ENCODE results near the gene SEC23IP.

The SEC23IP gene

GRCh38 chr10:119933179-119933578 is 40.6 kb downstream of the SEC23IP start:
- DNase-seq (ENCODE audit: low spot score in 2 of 2): peak in 1 of 2 experiments; percentile 23
- Histone ChIP-seq H3K4me1 (no peaks in the 10 kb centered on the region), H3K36me3 (replicated peaks) (peaks cover 58% of the 10 kb centered on the region), H3K27me3 (ENCODE audit: low read depth) (no peaks in the 10 kb centered on the region), H3K9me3 (no peaks in the 10 kb centered on the region), H3K4me3 (no peak overlapping the region)
- in situ Hi-C loops (cut with MboI; ENCODE audit: low sequenced_read_pairs): no loop called here

GRCh38 chr10:119940487-119940886 is 48.0 kb downstream of the SEC23IP start:
- Histone ChIP-seq H3K9me3 (no peaks in the 10 kb centered on the region), H3K27me3 (ENCODE audit: low read depth) (no peaks in the 10 kb centered on the region), H3K4me3 (no peak overlapping the region), H3K4me1 (no peaks in the 10 kb centered on the region), H3K36me3 (replicated peaks) (peaks cover 35% of the 10 kb centered on the region)
- DNase-seq (ENCODE audit: low spot score in 2 of 2): no peak
- in situ Hi-C loops (cut with MboI; ENCODE audit: low sequenced_read_pairs): no loop called here

GRCh38 chr10:119942973-119943372 is 50.4 kb downstream of the SEC23IP start:
- Histone ChIP-seq H3K4me1 (no peaks in the 10 kb centered on the region), H3K4me3 (no peak overlapping the region), H3K27me3 (ENCODE audit: low read depth) (no peaks in the 10 kb centered on the region), H3K9me3 (no peaks in the 10 kb centered on the region), H3K36me3 (replicated peaks) (peaks cover 29% of the 10 kb centered on the region)
- in situ Hi-C loops (cut with MboI; ENCODE audit: low sequenced_read_pairs): no loop called here
- DNase-seq (ENCODE audit: low spot score in 2 of 2): no peak

- Histone ChIP-seq H3K27me3 (ENCODE audit: low read depth) (no peaks in the 10 kb centered on the region), H3K4me1 (no peaks in the 10 kb centered on the region), H3K9me3 (no peaks in the 10 kb centered on the region), H3K36me3 (replicated peaks) (peaks cover 23% of the 10 kb centered on the region), H3K4me3 (no peak overlapping the region)
- in situ Hi-C loops (cut with MboI; ENCODE audit: low sequenced_read_pairs): no loop called here
- DNase-seq (ENCODE audit: low spot score in 2 of 2): no peak
These were observed 53.3 kb downstream of the SEC23IP start for GRCh38 chr10:119945805-119946204.

GRCh38 chr10:119947300-119947699 is 54.8 kb downstream of the SEC23IP start:
- in situ Hi-C loops (cut with MboI; ENCODE audit: low sequenced_read_pairs): no loop called here
- Histone ChIP-seq H3K27me3 (ENCODE audit: low read depth) (no peaks in the 10 kb centered on the region), H3K4me3 (no peak overlapping the region), H3K9me3 (no peaks in the 10 kb centered on the region), H3K36me3 (replicated peaks) (peaks cover 14% of the 10 kb centered on the region), H3K4me1 (no peaks in the 10 kb centered on the region)
- DNase-seq (ENCODE audit: low spot score in 2 of 2): no peak

- Histone ChIP-seq H3K36me3 (replicated peaks) (no peaks in the 10 kb centered on the region), H3K9me3 (no peaks in the 10 kb centered on the region), H3K4me3 (no peak overlapping the region), H3K27me3 (ENCODE audit: low read depth) (no peaks in the 10 kb centered on the region), H3K4me1 (no peaks in the 10 kb centered on the region)
- DNase-seq (ENCODE audit: low spot score in 2 of 2): no peak
- in situ Hi-C loops (cut with MboI; ENCODE audit: low sequenced_read_pairs): no loop called here
These were observed 64.9 kb downstream of the SEC23IP start for GRCh38 chr10:119957451-119957850.

GRCh38 chr10:119962837-119963236 is 70.3 kb downstream of the SEC23IP start:
- Histone ChIP-seq H3K4me1 (no peaks in the 10 kb centered on the region), H3K27me3 (ENCODE audit: low read depth) (no peaks in the 10 kb centered on the region), H3K4me3 (no peak overlapping the region), H3K36me3 (replicated peaks) (no peaks in the 10 kb centered on the region), H3K9me3 (no peaks in the 10 kb centered on the region)
- DNase-seq (ENCODE audit: low spot score in 2 of 2): no peak
- in situ Hi-C loops (cut with MboI; ENCODE audit: low sequenced_read_pairs): no loop called here

GRCh38 chr10:119967066-119967465 is 74.5 kb downstream of the SEC23IP start:
- H3K27me3 ChIP-seq (ENCODE audit: low read depth): no peaks in the 10 kb centered on the region
- H3K4me3 ChIP-seq: no peak overlapping the region
- no peaks in the 10 kb centered on the region for H3K36me3 ChIP-seq (replicated peaks)
- no peak for DNase-seq (ENCODE audit: low spot score in 2 of 2)
- no peaks in the 10 kb centered on the region for H3K4me1 ChIP-seq
- H3K9me3 ChIP-seq: no peaks in the 10 kb centered on the region
- in situ Hi-C loops (cut with MboI; ENCODE audit: low sequenced_read_pairs): no loop called here

GRCh38 chr10:119969609-119970008 is 77.1 kb downstream of the SEC23IP start:
- peaks cover 4% of the 10 kb centered on the region for H3K4me1 ChIP-seq
- H3K4me3 ChIP-seq: no peak overlapping the region
- in situ Hi-C loops (cut with MboI; ENCODE audit: low sequenced_read_pairs): no loop called here
- H3K9me3 ChIP-seq: no peaks in the 10 kb centered on the region
- H3K36me3 ChIP-seq (replicated peaks): no peaks in the 10 kb centered on the region
- DNase-seq (ENCODE audit: low spot score in 2 of 2): no peak
- no peaks in the 10 kb centered on the region for H3K27me3 ChIP-seq (ENCODE audit: low read depth)

GRCh38 chr10:119970107-119970506 is 77.6 kb downstream of the SEC23IP start:
- Histone ChIP-seq H3K36me3 (replicated peaks) (no peaks in the 10 kb centered on the region), H3K4me3 (no peak overlapping the region), H3K4me1 (peaks cover 4% of the 10 kb centered on the region), H3K27me3 (ENCODE audit: low read depth) (no peaks in the 10 kb centered on the region), H3K9me3 (no peaks in the 10 kb centered on the region)
- no peak for DNase-seq (ENCODE audit: low spot score in 2 of 2)
- in situ Hi-C loops (cut with MboI; ENCODE audit: low sequenced_read_pairs): no loop called here

- Histone ChIP-seq H3K4me3 (no peak overlapping the region), H3K4me1 (peaks cover 4% of the 10 kb centered on the region), H3K36me3 (replicated peaks) (no peaks in the 10 kb centered on the region), H3K9me3 (no peaks in the 10 kb centered on the region), H3K27me3 (ENCODE audit: low read depth) (no peaks in the 10 kb centered on the region)
- in situ Hi-C loops (cut with MboI; ENCODE audit: low sequenced_read_pairs): no loop called here
- DNase-seq (ENCODE audit: low spot score in 2 of 2): no peak
These were observed 78.4 kb downstream of the SEC23IP start for GRCh38 chr10:119970963-119971362.

- no peaks in the 10 kb centered on the region for H3K36me3 ChIP-seq (replicated peaks)
- peaks cover 4% of the 10 kb centered on the region for H3K4me1 ChIP-seq
- no peaks in the 10 kb centered on the region for H3K27me3 ChIP-seq (ENCODE audit: low read depth)
- in situ Hi-C loops (cut with MboI; ENCODE audit: low sequenced_read_pairs): no loop called here
- no peaks in the 10 kb centered on the region for H3K9me3 ChIP-seq
- no peak overlapping the region for H3K4me3 ChIP-seq
- peak; percentile 75 to 87 for DNase-seq (ENCODE audit: low spot score in 2 of 2)
These were observed 80.8 kb downstream of the SEC23IP start for GRCh38 chr10:119973281-119973680.

GRCh38 chr10:119976421-119976820 is 83.9 kb downstream of the SEC23IP start:
- Histone ChIP-seq H3K4me3 (no peak overlapping the region), H3K36me3 (replicated peaks) (no peaks in the 10 kb centered on the region), H3K4me1 (peaks cover 4% of the 10 kb centered on the region), H3K9me3 (no peaks in the 10 kb centered on the region), H3K27me3 (ENCODE audit: low read depth) (no peaks in the 10 kb centered on the region)
- no peak for DNase-seq (ENCODE audit: low spot score in 2 of 2)
- in situ Hi-C loops (cut with MboI; ENCODE audit: low sequenced_read_pairs): no loop called here

- no peaks in the 10 kb centered on the region for H3K27me3 ChIP-seq (ENCODE audit: low read depth)
- no peak overlapping the region for H3K4me3 ChIP-seq
- H3K4me1 ChIP-seq: no peaks in the 10 kb centered on the region
- in situ Hi-C loops (cut with MboI; ENCODE audit: low sequenced_read_pairs): no loop called here
- DNase-seq (ENCODE audit: low spot score in 2 of 2): no peak
- no peaks in the 10 kb centered on the region for H3K36me3 ChIP-seq (replicated peaks)
- no peaks in the 10 kb centered on the region for H3K9me3 ChIP-seq
These were observed 88.6 kb downstream of the SEC23IP start for GRCh38 chr10:119980956-119981750.

GRCh38 chr10:119981826-119982225 is 89.3 kb downstream of the SEC23IP start:
- no peaks in the 10 kb centered on the region for H3K4me1 ChIP-seq
- in situ Hi-C loops (cut with MboI; ENCODE audit: low sequenced_read_pairs): no loop called here
- H3K9me3 ChIP-seq: no peaks in the 10 kb centered on the region
- no peaks in the 10 kb centered on the region for H3K27me3 ChIP-seq (ENCODE audit: low read depth)
- no peak overlapping the region for H3K4me3 ChIP-seq
- H3K36me3 ChIP-seq (replicated peaks): no peaks in the 10 kb centered on the region
- DNase-seq (ENCODE audit: low spot score in 2 of 2): no peak
